RWPE1 (cell line): ENCODE data around the gene FRAS1.

ENCODE experiments used
- CTCF ChIA-PET: fragments of 350-600 bp; sonication (Branson Sonifier 250); formaldehyde crosslinking; extraction: SDS; loops from one replicate; lab custom pipeline; 2021; lab: Yijun Ruan, JAX
- POLR2A ChIA-PET: fragments of 400-600 bp; formaldehyde crosslinking; extraction: SDS; loops from one replicate; lab custom pipeline; 2020; ENCODE audit warnings: antibody characterized with exemption; ENCODE audit not compliant: low non-redundant PET; lab: Yijun Ruan, JAX
- DNase-seq: peaks from one replicate; pipeline ENCODE4 v3.0.0; 2012; ENCODE audit warnings: low spot score
- H3K27ac ChIP-seq: fragments of 450-650 bp; 2 replicates; pipeline ENCODE4 v1.5.1; 2017
- CTCF ChIP-seq: fragments of 450-650 bp; conservative IDR thresholded peaks from 2 replicates; pipeline ENCODE4 v1.5.1; 2017; ENCODE audit warnings: low read depth, mild to moderate bottlenecking

Gene FRAS1

GRCh38 chr4:78061939-78062570 lies 4.9 kb downstream of the FRAS1 start:
- ChIA-PET CTCF (no interaction called here), POLR2A (no interaction called here)
- DNase-seq, result peak; percentile 27
- H3K27ac ChIP-seq, result no peak overlapping the region
- no peak for TF ChIP-seq CTCF

- no peak overlapping the region for H3K27ac ChIP-seq
- POLR2A ChIA-PET, result no interaction called here
- TF ChIP-seq CTCF, result no peak
- DNase-seq, result no peak
- CTCF ChIA-PET, result no interaction called here
Observed at GRCh38 chr4:78065508-78066192, 8.5 kb downstream of the FRAS1 start.

- H3K27ac ChIP-seq, result no peak overlapping the region
- no peak for TF ChIP-seq CTCF
- no peak for DNase-seq
- ChIA-PET CTCF (no interaction called here), POLR2A (no interaction called here)
Observed at GRCh38 chr4:78068481-78068880, 11.4 kb downstream of the FRAS1 start.

- DNase-seq, result no peak
- POLR2A ChIA-PET, result no interaction called here
- CTCF ChIA-PET, result interaction anchor here (1.0 kb wide), 1 partner anchor 446 kb away, joined by 4 read pairs; no protein-coding TSS in a partner anchor
- H3K27ac ChIP-seq, result no peak overlapping the region
- TF ChIP-seq CTCF, result no peak
Observed at GRCh38 chr4:78069319-78069718, 12.2 kb downstream of the FRAS1 start.

- TF ChIP-seq CTCF, result no peak
- ChIA-PET POLR2A (no interaction called here), CTCF (interaction anchor here (1.0 kb wide), 1 partner anchor 445 kb away, joined by 4 read pairs; no protein-coding TSS in a partner anchor)
- no peak for DNase-seq
- no peak overlapping the region for H3K27ac ChIP-seq
Observed at GRCh38 chr4:78069859-78070258, 12.7 kb downstream of the FRAS1 start.

- no peak overlapping the region for H3K27ac ChIP-seq
- DNase-seq, result no peak
- ChIA-PET CTCF (no interaction called here), POLR2A (no interaction called here)
- TF ChIP-seq CTCF, result no peak
Observed at GRCh38 chr4:78070731-78071282, 13.7 kb downstream of the FRAS1 start.
